H9 (cell line): ENCODE results near the gene ORAI2. TPM values are rescaled to one million over a fixed set of nuclear protein-coding genes. Genes with fewer than 3 reads are reported as not detected.

Source experiments
- DNase-seq: peaks from one replicate; pipeline ENCODE4 v3.0.0-alpha.2; 2017
- H2AFZ ChIP-seq: one replicate; pipeline ENCODE4 v1.6.1; 2013; ENCODE audit warnings: mild to moderate bottlenecking, low read length, control low read depth, moderate library complexity
- H2AK5ac ChIP-seq: 2 replicates; pipeline ENCODE4 v1.6.1; 2013; ENCODE audit warnings: low read length, control low read depth, mixed read lengths; ENCODE audit not compliant: insufficient read length
- H2BK120ac ChIP-seq: one replicate; pipeline ENCODE4 v1.6.1; 2013; ENCODE audit warnings: low read depth, mild to moderate bottlenecking, low read length, control low read depth, inconsistent platforms; ENCODE audit not compliant: poor library complexity, severe bottlenecking
- H2BK12ac ChIP-seq: 2 replicates; pipeline ENCODE4 v1.6.1; 2013; ENCODE audit warnings: low read length, control low read depth, mixed read lengths, low read depth; ENCODE audit not compliant: insufficient read length
- H2BK15ac ChIP-seq: 2 replicates; pipeline ENCODE4 v1.6.1; 2013; ENCODE audit warnings: low read depth, low read length, control low read depth
- H2BK20ac ChIP-seq: one replicate; pipeline ENCODE4 v1.6.1; 2013; ENCODE audit warnings: low read depth, mild to moderate bottlenecking, low read length, control low read depth, inconsistent platforms; ENCODE audit not compliant: poor library complexity, severe bottlenecking
- H2BK5ac ChIP-seq: 2 replicates; pipeline ENCODE4 v1.6.1; 2013; ENCODE audit warnings: low read length, control low read depth, mixed read lengths; ENCODE audit not compliant: insufficient read length
- H3K14ac ChIP-seq: 2 replicates; pipeline ENCODE4 v1.6.1; 2013; ENCODE audit warnings: low read length, control low read depth; ENCODE audit not compliant: insufficient read depth
- H3K18ac ChIP-seq: 2 replicates; pipeline ENCODE4 v1.6.1; 2013; ENCODE audit warnings: low read depth, mild to moderate bottlenecking, mixed read lengths, low read length, control low read depth; ENCODE audit not compliant: insufficient read length
- H3K23ac ChIP-seq: 2 replicates; pipeline ENCODE4 v1.6.1; 2013; ENCODE audit warnings: low read length, control low read depth, mixed read lengths, low read depth; ENCODE audit not compliant: insufficient read length
- H3K23me2 ChIP-seq: 2 replicates; pipeline ENCODE4 v1.6.1; 2013; ENCODE audit warnings: low read depth, mild to moderate bottlenecking, mixed read lengths, low read length, control low read depth; ENCODE audit not compliant: insufficient read length, poor library complexity, severe bottlenecking
- H3K27ac ChIP-seq: 2 replicates; pipeline ENCODE4 v1.5.1; 2013; ENCODE audit warnings: low read length, control low read depth, mixed read lengths, low read depth; ENCODE audit not compliant: insufficient read length
- H3K27me3 ChIP-seq: 2 replicates; pipeline ENCODE4 v1.6.1; 2013; ENCODE audit warnings: low read length, control low read depth, inconsistent platforms; ENCODE audit not compliant: insufficient read depth
- H3K4ac ChIP-seq: 2 replicates; pipeline ENCODE4 v1.6.1; 2013; ENCODE audit warnings: low read depth, mild to moderate bottlenecking, control low read depth, inconsistent platforms, low read length, moderate library complexity
- H3K4me1 ChIP-seq: 2 replicates; pipeline ENCODE4 v1.6.1; 2013; ENCODE audit warnings: low read length, control low read depth, inconsistent platforms; ENCODE audit not compliant: insufficient read depth
- H3K4me2 ChIP-seq: 2 replicates; pipeline ENCODE4 v1.6.1; 2013; ENCODE audit warnings: low read length, control low read depth, mixed read lengths; ENCODE audit not compliant: insufficient read length, insufficient read depth
- H3K56ac ChIP-seq: 2 replicates; pipeline ENCODE4 v1.6.1; 2013; ENCODE audit warnings: low read depth, mild to moderate bottlenecking, mixed read lengths, low read length, control low read depth; ENCODE audit not compliant: insufficient read length
- H3K79me1 ChIP-seq: 2 replicates; pipeline ENCODE4 v1.6.1; 2013; ENCODE audit warnings: low read depth, mild to moderate bottlenecking, moderate library complexity, low read length, control low read depth, inconsistent platforms; ENCODE audit not compliant: insufficient read depth, poor library complexity, severe bottlenecking
- H3K79me2 ChIP-seq: 2 replicates; pipeline ENCODE4 v1.6.1; 2013; ENCODE audit warnings: low read length, control low read depth, inconsistent platforms; ENCODE audit not compliant: insufficient read depth
- H3K9ac ChIP-seq: 2 replicates; pipeline ENCODE4 v1.6.1; 2013; ENCODE audit warnings: low read length, control low read depth, mixed read lengths; ENCODE audit not compliant: insufficient read length; ENCODE audit errors: extremely low read depth
- H3K9me3 ChIP-seq: one replicate; pipeline ENCODE4 v1.6.1; 2013; ENCODE audit warnings: low read depth, low read length, inconsistent platforms; ENCODE audit not compliant: control insufficient read depth
- H3T11ph ChIP-seq: one replicate; pipeline ENCODE4 v1.6.1; 2013; ENCODE audit warnings: mild to moderate bottlenecking, low read length, control low read depth, inconsistent platforms
- H4K20me1 ChIP-seq: one replicate; pipeline ENCODE4 v1.6.1; 2013; ENCODE audit not compliant: control insufficient read depth, insufficient read length, insufficient read depth
- H4K5ac ChIP-seq: 2 replicates; pipeline ENCODE4 v1.6.1; 2013; ENCODE audit warnings: low read depth, mild to moderate bottlenecking, mixed read lengths, low read length, control low read depth; ENCODE audit not compliant: insufficient read length
- H4K8ac ChIP-seq: replicated peaks from 2 replicates; pipeline ENCODE4 v1.6.1; 2013; ENCODE audit warnings: low read length, control low read depth, mixed read lengths, low read depth; ENCODE audit not compliant: insufficient read length
- H4K91ac ChIP-seq: 2 replicates; pipeline ENCODE4 v1.6.1; 2013; ENCODE audit warnings: low read depth, mild to moderate bottlenecking, moderate library complexity, mixed read lengths, low read length, control low read depth; ENCODE audit not compliant: insufficient read length
- H3K27ac Mint-ChIP-seq, 3 experiments: 2 replicates in 2 of 3; 3 replicates in 1 of 3; pipeline ENCODE4 v1.8.0; 2020 to 2021; ENCODE audit warnings: mixed read lengths in 3 of 3, mild to moderate bottlenecking in 1 of 3, moderate library complexity in 1 of 3
- H3K27me3 Mint-ChIP-seq: 2 replicates; pipeline ENCODE4 v1.8.0; 2021; ENCODE audit warnings: low read depth, mild to moderate bottlenecking, moderate library complexity, mixed read lengths
- H3K36me3 Mint-ChIP-seq, 3 experiments: 2 replicates in 2 of 3; 3 replicates in 1 of 3; pipeline ENCODE4 v1.8.0; 2020 to 2021; ENCODE audit warnings: low read depth in 3 of 3, mixed read lengths in 3 of 3; ENCODE audit not compliant: insufficient read depth in 1 of 3
- H3K4me1 Mint-ChIP-seq, 2 experiments: 2 replicates each; pipeline ENCODE4 v1.8.0; 2020; ENCODE audit warnings: mixed read lengths in 2 of 2
- H3K4me3 Mint-ChIP-seq, 2 experiments: 2 replicates in 1 of 2; 3 replicates in 1 of 2; pipeline ENCODE4 v1.8.0; 2020 to 2021; ENCODE audit warnings: mild to moderate bottlenecking in 2 of 2, mixed read lengths in 2 of 2, moderate library complexity in 1 of 2
- H3K9me3 Mint-ChIP-seq, 2 experiments: 2 replicates in 1 of 2; 3 replicates in 1 of 2; pipeline ENCODE4 v1.8.0; 2020; ENCODE audit warnings: mild to moderate bottlenecking in 2 of 2, mixed read lengths in 2 of 2, moderate library complexity in 1 of 2
- CTCF ChIP-seq: fragments of 200-600 bp; sonication (generic); conservative IDR thresholded peaks from 3 replicates; pipeline ENCODE4 v1.8.0; 2021; ENCODE audit warnings: antibody characterized with exemption, mild to moderate bottlenecking
- WGBS: extraction: QIAGEN DNeasy Blood & Tissue Kit; methylation state at CpG from one replicate; pipeline ENCODE4 v1.1.7; 2013; ENCODE audit warnings: missing lambda C conversion rate, low lambda C conversion rate, mixed read lengths; ENCODE audit not compliant: insufficient read length; ENCODE audit errors: extremely low coverage; 5-methylcytosine and 5-hydroxymethylcytosine counted together
- total RNA-seq: library from RNA; stranded (reverse); gene quantifications from 2 replicates; pipeline ENCODE4 v1.2.1, GENCODE V29; 2021

ORAI2 gene
- total RNA-seq, 1 experiment from 2014 or later, result 26.6 TPM

GRCh38 chr7:102466097-102466496, 32.7 kb downstream of the ORAI2 start:
- Histone ChIP-seq H3K27me3 (no peaks in the 10 kb centered on the region), H3K56ac (no peak overlapping the region), H3K9me3 (no peaks in the 10 kb centered on the region), H2BK12ac (no peak overlapping the region), H3K79me2 (no peaks in the 10 kb centered on the region), H3K18ac (no peak overlapping the region), H3K23ac (no peak overlapping the region), H3K27ac (no peak overlapping the region), H4K5ac (no peak overlapping the region), H3K14ac (no peak overlapping the region), H2BK5ac (no peak overlapping the region), H2BK20ac (no peak overlapping the region), H3K4me2 (no peak overlapping the region), H2AFZ (no peak overlapping the region), H3K79me1 (peaks cover 2% of the 10 kb centered on the region), H3T11ph (no peak overlapping the region), H3K9ac (no peak overlapping the region), H3K4ac (no peak overlapping the region), H3K23me2 (peaks cover 6% of the 10 kb centered on the region), H4K20me1 (no peaks in the 10 kb centered on the region), H4K91ac (no peak overlapping the region), H4K8ac (no peak overlapping the region), H2BK15ac (no peak overlapping the region), H2BK120ac (no peak overlapping the region), H2AK5ac (no peak overlapping the region), H3K4me1 (no peaks in the 10 kb centered on the region)
- no peaks in the 10 kb centered on the region for H3K9me3 Mint-ChIP-seq
- H3K4me3 Mint-ChIP-seq, result peak overlapping the region; percentile 96 to 98
- H3K27me3 Mint-ChIP-seq, result peaks cover 2% of the 10 kb centered on the region; the same call in 1 of the 2 replicates
- DNase-seq, result no peak
- WGBS, result no CpG with 5 or more reads among the region's 7 CpGs
- peaks cover 11 to 13% of the 10 kb centered on the region in 2 experiments; a peak in 3 of 4 replicates for H3K4me1 Mint-ChIP-seq
- H3K36me3 Mint-ChIP-seq, result peaks cover 12 to 28% (median 23%) of the 10 kb centered on the region in 3 experiments; a peak in 6 of 7 replicates
- no peak overlapping the region for H3K27ac Mint-ChIP-seq
- no peak for TF ChIP-seq CTCF
